Measurements from ENCODE around the gene TBX3. TPM values are rescaled to one million over a fixed set of nuclear protein-coding genes. Genes with fewer than 3 reads are reported as not detected.

TBX3 gene
- total and polyA plus RNA-seq, 2 donors (not counting 3 experiments of a cell fraction or from before 2014, with no cell fraction given): 0.52 to 2.0 TPM

DNA sequence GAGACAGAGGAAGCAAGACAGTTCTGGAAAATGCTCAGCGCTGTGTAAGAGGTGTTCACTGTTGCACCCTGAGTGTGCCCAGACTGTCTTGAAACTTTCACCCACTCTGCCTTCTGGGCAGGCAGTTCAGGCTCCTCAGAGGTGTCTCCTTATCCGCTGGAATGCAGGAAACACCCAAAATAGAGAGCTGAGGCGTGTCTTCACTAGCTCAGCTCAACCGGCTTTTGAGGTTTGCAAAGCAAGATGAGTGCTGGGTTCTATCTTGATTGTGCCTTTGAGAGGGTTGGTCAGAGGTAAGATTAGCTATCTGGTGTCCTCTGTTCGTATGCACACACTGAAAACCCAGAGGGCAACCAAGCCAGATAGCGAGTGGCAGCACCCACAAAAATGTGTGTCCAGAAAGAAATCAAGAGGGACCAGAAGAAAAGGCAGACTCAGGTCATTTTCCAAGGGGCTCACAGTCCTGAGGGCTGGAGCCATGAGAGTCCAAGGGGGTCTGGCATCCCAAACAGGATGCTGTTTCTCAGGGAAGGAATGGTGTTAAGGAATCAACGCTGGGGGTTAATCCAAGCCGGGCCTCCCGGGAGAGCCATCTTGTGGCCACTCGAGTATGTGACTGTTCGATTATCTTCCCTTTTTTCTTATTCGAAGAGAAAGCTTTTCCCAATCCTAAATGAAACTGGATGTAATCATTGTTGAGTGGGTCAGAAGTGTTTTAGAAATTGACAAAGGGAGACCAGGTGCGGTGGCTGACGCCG lies 47.1 kb downstream of the TBX3 start:
- FAIRE-seq: no peak
- no peak overlapping the region for H3K4me3 ChIP-seq (replicated peaks in 1 of 3; ENCODE audit: insufficient read depth in 1 of 3, low read depth in 1 of 3, low read length in 3 of 3)
- DNase-seq (ENCODE audit: low read depth, low spot score): no peak
- H4K20me1 ChIP-seq (replicated peaks; ENCODE audit: control insufficient read depth, extremely low read depth, insufficient read depth, low read length): no peaks in the 10 kb centered on the region
- no peak overlapping the region for H3K27ac ChIP-seq (ENCODE audit: insufficient read depth, low read depth, low read length)
- no peak for TF ChIP-seq GATA2 (IDR thresholded peaks at IDR 0.05; ENCODE audit: insufficient read depth, insufficient read length, low read depth, low read length)
- no peak for TF ChIP-seq EZH2 (IDR thresholded peaks at IDR 0.05; ENCODE audit: borderline replicate concordance, low read depth, low read length, severe bottlenecking)
- TF ChIP-seq POLR2A (IDR thresholded peaks at IDR 0.05; ENCODE audit: low read depth, low read length): no peak
- no peak for TF ChIP-seq JUN (IDR thresholded peaks at IDR 0.05; ENCODE audit: borderline replicate concordance, insufficient read depth, insufficient read length, low read depth)
- TF ChIP-seq, protein P1, sequence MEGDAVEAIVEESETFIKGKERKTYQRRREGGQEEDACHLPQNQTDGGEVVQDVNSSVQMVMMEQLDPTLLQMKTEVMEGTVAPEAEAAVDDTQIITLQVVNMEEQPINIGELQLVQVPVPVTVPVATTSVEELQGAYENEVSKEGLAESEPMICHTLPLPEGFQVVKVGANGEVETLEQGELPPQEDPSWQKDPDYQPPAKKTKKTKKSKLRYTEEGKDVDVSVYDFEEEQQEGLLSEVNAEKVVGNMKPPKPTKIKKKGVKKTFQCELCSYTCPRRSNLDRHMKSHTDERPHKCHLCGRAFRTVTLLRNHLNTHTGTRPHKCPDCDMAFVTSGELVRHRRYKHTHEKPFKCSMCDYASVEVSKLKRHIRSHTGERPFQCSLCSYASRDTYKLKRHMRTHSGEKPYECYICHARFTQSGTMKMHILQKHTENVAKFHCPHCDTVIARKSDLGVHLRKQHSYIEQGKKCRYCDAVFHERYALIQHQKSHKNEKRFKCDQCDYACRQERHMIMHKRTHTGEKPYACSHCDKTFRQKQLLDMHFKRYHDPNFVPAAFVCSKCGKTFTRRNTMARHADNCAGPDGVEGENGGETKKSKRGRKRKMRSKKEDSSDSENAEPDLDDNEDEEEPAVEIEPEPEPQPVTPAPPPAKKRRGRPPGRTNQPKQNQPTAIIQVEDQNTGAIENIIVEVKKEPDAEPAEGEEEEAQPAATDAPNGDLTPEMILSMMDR (IDR thresholded peaks at IDR 0.05; ENCODE audit: extremely low read depth in 1 of 2, insufficient read depth in 1 of 2, low read depth in 1 of 2, low read length in 2 of 2): no peak
- no peak for TF ChIP-seq FOS (IDR thresholded peaks at IDR 0.05; ENCODE audit: borderline replicate concordance, insufficient read depth, low read length)
- TF ChIP-seq, protein P2, sequence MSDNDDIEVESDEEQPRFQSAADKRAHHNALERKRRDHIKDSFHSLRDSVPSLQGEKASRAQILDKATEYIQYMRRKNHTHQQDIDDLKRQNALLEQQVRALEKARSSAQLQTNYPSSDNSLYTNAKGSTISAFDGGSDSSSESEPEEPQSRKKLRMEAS (IDR thresholded peaks at IDR 0.05; ENCODE audit: insufficient read depth, insufficient read length): no peak
- TF ChIP-seq POLR2AphosphoS5 (IDR thresholded peaks at IDR 0.05; ENCODE audit: insufficient read depth, low read depth, low read length): no peak
- TF ChIP-seq MYC (IDR thresholded peaks at IDR 0.05; ENCODE audit: low read depth, low read length): no peak
- H2AFZ ChIP-seq (ENCODE audit: low read depth, low read length): no peak overlapping the region
- no peaks in the 10 kb centered on the region for H3K9me1 ChIP-seq (replicated peaks; ENCODE audit: control insufficient read depth, extremely low read depth, insufficient read depth, low read length)
- H3K79me2 ChIP-seq (ENCODE audit: control insufficient read depth, insufficient read depth, low read length): no peaks in the 10 kb centered on the region
- H3K36me3 ChIP-seq (ENCODE audit: control insufficient read depth in 2 of 2, extremely low read depth in 1 of 2, insufficient read depth in 2 of 2, low read length in 2 of 2): no peaks in the 10 kb centered on the region
- H3K4me2 ChIP-seq (ENCODE audit: insufficient read depth, low read length): no peak overlapping the region
- no TSS peak for BruUV-seq (replicated peaks)
- ChIA-PET POLR2A (no interaction called here), CTCF (interaction anchor here (0.9 to 3.6 kb wide), 4 partner anchors 12 to 656 kb away, joined by 3 to 26 read pairs (median 4); no protein-coding TSS in a partner anchor)
- no peaks in the 10 kb centered on the region for H3K4me1 ChIP-seq (ENCODE audit: control insufficient read depth, extremely low read depth, insufficient read depth, low read length)
- intact Hi-C loops (cut with micrococcal nuclease): no loop called here
- dilution Hi-C loops (cut with MboI; ENCODE audit: extremely low pct_ligation_motif_present, low sequenced_read_pairs): no loop called here
- H3K9me3 ChIP-seq (replicated peaks; ENCODE audit: control insufficient read depth, insufficient read depth, low read length): no peaks in the 10 kb centered on the region
- H3K27me3 ChIP-seq (ENCODE audit: control insufficient read depth in 2 of 2, insufficient read depth in 2 of 2, low read length in 2 of 2): no peaks in the 10 kb centered on the region
- H3K9ac ChIP-seq (replicated peaks; ENCODE audit: extremely low read depth, insufficient read depth, low read length): no peak overlapping the region

Measured in endothelial cell of umbilical vein (primary cell).